GM18511 (cell line): ENCODE data around the gene KCNH6.

Experiments used
- ATAC-seq: cut with Tn5 transposase; IDR thresholded peaks from one replicate; pipeline ENCODE4 v1.9.1; 2021; ENCODE audit warnings: mild to moderate bottlenecking, moderate library complexity; ENCODE audit not compliant: unreplicated experiment

Gene KCNH6

GRCh38 chr17:63487014-63487339 is 36.2 kb upstream of the KCNH6 start:
- no peak for ATAC-seq

GRCh38 chr17:63488851-63489250 is 34.3 kb upstream of the KCNH6 start:
- no peak for ATAC-seq

- no peak for ATAC-seq
Measured at GRCh38 chr17:63489291-63489690, 33.9 kb upstream of the KCNH6 start.

GRCh38 chr17:63490329-63490728 is 32.8 kb upstream of the KCNH6 start:
- no peak for ATAC-seq

GRCh38 chr17:63490858-63491400 is 32.2 kb upstream of the KCNH6 start:
- no peak for ATAC-seq

GRCh38 chr17:63491413-63491812 is 31.7 kb upstream of the KCNH6 start:
- no peak for ATAC-seq

GRCh38 chr17:63491977-63492618 is 31.1 kb upstream of the KCNH6 start:
- ATAC-seq = no peak

- no peak for ATAC-seq
Measured at GRCh38 chr17:63492940-63493339, 30.2 kb upstream of the KCNH6 start.

- ATAC-seq = no peak
Measured at GRCh38 chr17:63493411-63493810, 29.7 kb upstream of the KCNH6 start.

- no peak for ATAC-seq
Measured at GRCh38 chr17:63494300-63494928, 28.7 kb upstream of the KCNH6 start.

- no peak for ATAC-seq
Measured at GRCh38 chr17:63495491-63495890, 27.7 kb upstream of the KCNH6 start.

GRCh38 chr17:63496177-63496576 is 27.0 kb upstream of the KCNH6 start:
- ATAC-seq = no peak

- ATAC-seq = no peak
Measured at GRCh38 chr17:63496663-63497400, 26.3 kb upstream of the KCNH6 start.

- ATAC-seq = no peak
Measured at GRCh38 chr17:63497708-63498483, 25.3 kb upstream of the KCNH6 start.

GRCh38 chr17:63498626-63499195 is 24.4 kb upstream of the KCNH6 start:
- no peak for ATAC-seq

GRCh38 chr17:63500543-63501390 is 22.4 kb upstream of the KCNH6 start:
- ATAC-seq = no peak

- no peak for ATAC-seq
Measured at GRCh38 chr17:63503341-63503705, 19.8 kb upstream of the KCNH6 start.

- ATAC-seq = no peak
Measured at GRCh38 chr17:63504261-63504660, 18.9 kb upstream of the KCNH6 start.

- ATAC-seq = no peak
Measured at GRCh38 chr17:63505341-63505740, 17.8 kb upstream of the KCNH6 start.

- no peak for ATAC-seq
Measured at GRCh38 chr17:63506627-63507026, 16.5 kb upstream of the KCNH6 start.
